HG03175 (cell line): ENCODE data around the gene PTPRJ.

Experiments
- ATAC-seq: cut with Tn5 transposase; IDR thresholded peaks from one replicate; pipeline ENCODE4 v1.9.1; 2021; ENCODE audit warnings: mild to moderate bottlenecking, moderate library complexity; ENCODE audit not compliant: unreplicated experiment

Gene PTPRJ

GRCh38 chr11:47967577-47968525 lies 12.5 kb upstream of the PTPRJ start:
- no peak for ATAC-seq

GRCh38 chr11:47969401-47969800 lies 11.0 kb upstream of the PTPRJ start:
- no peak for ATAC-seq

GRCh38 chr11:47971501-47971900 lies 8.9 kb upstream of the PTPRJ start:
- no peak for ATAC-seq

GRCh38 chr11:47973173-47973572 lies 7.2 kb upstream of the PTPRJ start:
- no peak for ATAC-seq

- no peak for ATAC-seq
Measured at GRCh38 chr11:47976931-47977330, 3.4 kb upstream of the PTPRJ start.

- no peak for ATAC-seq
Measured at GRCh38 chr11:47977623-47978022, 2.7 kb upstream of the PTPRJ start.

- no peak for ATAC-seq
Measured at GRCh38 chr11:47979378-47980087, 826 bp upstream of the PTPRJ start.

GRCh38 chr11:47980907-47981621 lies 705 bp downstream of the PTPRJ start:
- ATAC-seq, result peak; percentile 53

- no peak for ATAC-seq
Measured at GRCh38 chr11:47981667-47982404, 1.5 kb downstream of the PTPRJ start.

- no peak for ATAC-seq
Measured at GRCh38 chr11:47982616-47983015, 2.3 kb downstream of the PTPRJ start.

GRCh38 chr11:47983464-47984397 lies 3.4 kb downstream of the PTPRJ start:
- no peak for ATAC-seq

- ATAC-seq, result no peak
Measured at GRCh38 chr11:47986219-47986618, 5.9 kb downstream of the PTPRJ start.

- ATAC-seq, result no peak
Measured at GRCh38 chr11:47986742-47987141, 6.4 kb downstream of the PTPRJ start.

GRCh38 chr11:47987310-47987709 lies 7.0 kb downstream of the PTPRJ start:
- no peak for ATAC-seq

GRCh38 chr11:47987781-47988180 lies 7.4 kb downstream of the PTPRJ start:
- ATAC-seq, result no peak

- ATAC-seq, result no peak
Measured at GRCh38 chr11:47989779-47990178, 9.4 kb downstream of the PTPRJ start.

GRCh38 chr11:47991266-47991830 lies 11.0 kb downstream of the PTPRJ start:
- ATAC-seq, result no peak

- ATAC-seq, result no peak
Measured at GRCh38 chr11:47991894-47992293, 11.5 kb downstream of the PTPRJ start.
